ENCODE results near the gene P3H2. TPM values are rescaled to one million over a fixed set of nuclear protein-coding genes. Genes with fewer than 3 reads are reported as not detected.

Gene P3H2
- total and polyA plus RNA-seq, 2 of the 4 experiments (the other 2 are of a cell fraction), result 54.7 to 64.3 TPM

DNA sequence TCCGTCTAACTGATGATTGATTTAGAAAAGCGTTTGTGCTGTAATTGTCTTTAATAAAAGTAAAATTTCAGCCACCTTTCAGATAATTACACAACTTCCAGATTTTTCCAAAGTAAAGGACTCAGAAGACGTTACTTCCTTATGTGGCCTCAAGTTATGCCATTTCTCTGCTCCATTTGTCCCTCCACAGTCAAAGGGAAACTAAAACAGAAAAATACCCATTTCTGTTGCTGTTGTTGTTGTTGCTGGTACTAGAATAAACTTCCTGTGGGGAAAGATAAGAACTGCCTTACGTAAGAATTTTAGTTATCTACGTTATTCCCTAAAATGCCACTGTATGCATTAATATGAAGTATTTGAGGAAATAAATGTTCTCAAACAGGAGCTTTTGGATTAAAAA lies 153.9 kb downstream of the P3H2 start:
- peaks cover 1% of the 10 kb centered on the region; the same call in 1 of the 2 replicates for H3K9me1 ChIP-seq (ENCODE audit: insufficient read depth, low read length)
- no peak overlapping the region for H4K91ac ChIP-seq (ENCODE audit: insufficient read depth, low read depth, low read length)
- DNase-seq (no peak), ATAC-seq (ENCODE audit: low read depth) (no peak)
- CTCF ChIA-PET, result interaction anchor here (0.7 to 1.5 kb wide), 3 partner anchors 14 to 46 kb away, joined by 3 to 5 read pairs (median 3); no protein-coding TSS in a partner anchor
- H2BK5ac ChIP-seq (ENCODE audit: low read depth, low read length, poor library complexity, severe bottlenecking), result no peak overlapping the region
- no peak for TF ChIP-seq BHLHE40 (IDR thresholded peaks at IDR 0.05; ENCODE audit: low read depth, low read length)
- TF ChIP-seq POLR2A (IDR thresholded peaks at IDR 0.05; ENCODE audit: low read depth, low read length), result no peak
- no peak for TF ChIP-seq CEBPB (IDR thresholded peaks at IDR 0.05; ENCODE audit: low read depth, low read length)
- no peak for TF ChIP-seq MAZ (IDR thresholded peaks at IDR 0.05; ENCODE audit: borderline replicate concordance, low read depth, low read length)
- TF ChIP-seq, protein P1, sequence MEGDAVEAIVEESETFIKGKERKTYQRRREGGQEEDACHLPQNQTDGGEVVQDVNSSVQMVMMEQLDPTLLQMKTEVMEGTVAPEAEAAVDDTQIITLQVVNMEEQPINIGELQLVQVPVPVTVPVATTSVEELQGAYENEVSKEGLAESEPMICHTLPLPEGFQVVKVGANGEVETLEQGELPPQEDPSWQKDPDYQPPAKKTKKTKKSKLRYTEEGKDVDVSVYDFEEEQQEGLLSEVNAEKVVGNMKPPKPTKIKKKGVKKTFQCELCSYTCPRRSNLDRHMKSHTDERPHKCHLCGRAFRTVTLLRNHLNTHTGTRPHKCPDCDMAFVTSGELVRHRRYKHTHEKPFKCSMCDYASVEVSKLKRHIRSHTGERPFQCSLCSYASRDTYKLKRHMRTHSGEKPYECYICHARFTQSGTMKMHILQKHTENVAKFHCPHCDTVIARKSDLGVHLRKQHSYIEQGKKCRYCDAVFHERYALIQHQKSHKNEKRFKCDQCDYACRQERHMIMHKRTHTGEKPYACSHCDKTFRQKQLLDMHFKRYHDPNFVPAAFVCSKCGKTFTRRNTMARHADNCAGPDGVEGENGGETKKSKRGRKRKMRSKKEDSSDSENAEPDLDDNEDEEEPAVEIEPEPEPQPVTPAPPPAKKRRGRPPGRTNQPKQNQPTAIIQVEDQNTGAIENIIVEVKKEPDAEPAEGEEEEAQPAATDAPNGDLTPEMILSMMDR (conservative IDR thresholded peaks at IDR 0.05; ENCODE audit: low read depth, low read length), result no peak
- TF ChIP-seq MXI1 (IDR thresholded peaks at IDR 0.05; ENCODE audit: borderline replicate concordance, low read depth, low read length), result no peak
- no peak for TF ChIP-seq NFE2L2 (IDR thresholded peaks at IDR 0.05; ENCODE audit: low read depth, low read length)
- no peak for TF ChIP-seq FOS (IDR thresholded peaks at IDR 0.05; ENCODE audit: low read depth, low read length)
- TF ChIP-seq RAD21 (IDR thresholded peaks at IDR 0.05; ENCODE audit: low read length), result no peak
- TF ChIP-seq RCOR1 (IDR thresholded peaks at IDR 0.05; ENCODE audit: insufficient replicate concordance, low read length), result no peak
- no peak for TF ChIP-seq MAFK (IDR thresholded peaks at IDR 0.05; ENCODE audit: low read depth, low read length)
- TF ChIP-seq, protein P2, sequence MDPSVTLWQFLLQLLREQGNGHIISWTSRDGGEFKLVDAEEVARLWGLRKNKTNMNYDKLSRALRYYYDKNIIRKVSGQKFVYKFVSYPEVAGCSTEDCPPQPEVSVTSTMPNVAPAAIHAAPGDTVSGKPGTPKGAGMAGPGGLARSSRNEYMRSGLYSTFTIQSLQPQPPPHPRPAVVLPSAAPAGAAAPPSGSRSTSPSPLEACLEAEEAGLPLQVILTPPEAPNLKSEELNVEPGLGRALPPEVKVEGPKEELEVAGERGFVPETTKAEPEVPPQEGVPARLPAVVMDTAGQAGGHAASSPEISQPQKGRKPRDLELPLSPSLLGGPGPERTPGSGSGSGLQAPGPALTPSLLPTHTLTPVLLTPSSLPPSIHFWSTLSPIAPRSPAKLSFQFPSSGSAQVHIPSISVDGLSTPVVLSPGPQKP (IDR thresholded peaks at IDR 0.05; ENCODE audit: borderline replicate concordance, low read depth, low read length), result no peak
- no peak for TF ChIP-seq SMC3 (IDR thresholded peaks at IDR 0.05; ENCODE audit: low read depth, low read length)
- no peak for TF ChIP-seq CHD1 (IDR thresholded peaks at IDR 0.05; ENCODE audit: low read depth, low read length)
- no peak for TF ChIP-seq RFX5 (IDR thresholded peaks at IDR 0.05; ENCODE audit: low read depth, low read length)
- TF ChIP-seq, protein P3, sequence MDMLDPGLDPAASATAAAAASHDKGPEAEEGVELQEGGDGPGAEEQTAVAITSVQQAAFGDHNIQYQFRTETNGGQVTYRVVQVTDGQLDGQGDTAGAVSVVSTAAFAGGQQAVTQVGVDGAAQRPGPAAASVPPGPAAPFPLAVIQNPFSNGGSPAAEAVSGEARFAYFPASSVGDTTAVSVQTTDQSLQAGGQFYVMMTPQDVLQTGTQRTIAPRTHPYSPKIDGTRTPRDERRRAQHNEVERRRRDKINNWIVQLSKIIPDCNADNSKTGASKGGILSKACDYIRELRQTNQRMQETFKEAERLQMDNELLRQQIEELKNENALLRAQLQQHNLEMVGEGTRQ (IDR thresholded peaks at IDR 0.05; ENCODE audit: low read depth, low read length), result no peak
- no peaks in the 10 kb centered on the region for H4K20me1 ChIP-seq (ENCODE audit: insufficient read depth, low read length)
- H3K14ac ChIP-seq (replicated peaks; ENCODE audit: low read depth, low read length), result no peak overlapping the region
- dilution Hi-C loops (cut with HindIII; ENCODE audit: low sequenced_read_pairs, unreplicated experiment) (no loop called here), in situ Hi-C loops (cut with MboI; ENCODE audit: low sequenced_read_pairs) (loop anchor here (10.0 kb wide), 2 partner anchors 468 to 728 kb away; no protein-coding TSS in a partner anchor), intact Hi-C loops (cut with micrococcal nuclease) (loop anchor here (1.0 kb wide), 2 partner anchors 153 to 235 kb away; partner anchors contain the start of gene P3H2)
- no CpG with 5 or more reads among the region's 5 CpGs for WGBS, 2 experiments (ENCODE audit: extremely low coverage in 2 of 2, insufficient read length in 1 of 2)
- no peak overlapping the region for H3K9ac ChIP-seq (ENCODE audit: low read depth, low read length)
- no peak overlapping the region for H3K18ac ChIP-seq (ENCODE audit: low read depth, low read length)
- peaks cover 3 to 8% of the 10 kb centered on the region in 2 experiments; a peak in 1 of 4 replicates for H3K79me1 ChIP-seq (ENCODE audit: low read depth in 1 of 2, low read length in 2 of 2)
- no peak overlapping the region for H2AK9ac ChIP-seq (replicated peaks; ENCODE audit: low read depth, low read length, poor library complexity)
- no peak overlapping the region for H3K23ac ChIP-seq (ENCODE audit: low read depth, low read length)
- H2BK120ac ChIP-seq (ENCODE audit: low read depth, low read length), result no peak overlapping the region
- H3K27me3 ChIP-seq (ENCODE audit: control insufficient read depth, insufficient read depth, low read length), result no peaks in the 10 kb centered on the region
- no peak overlapping the region for H4K8ac ChIP-seq (ENCODE audit: low read depth in 2 of 2, low read length in 2 of 2)
- BruUV-seq (replicated peaks), result no TSS peak
- no peak overlapping the region; the same call in 1 of the 2 replicates for H4K5ac ChIP-seq (ENCODE audit: low read depth, low read length)
- POLR2A ChIA-PET (ENCODE audit: unreplicated experiment), result interaction anchor here (0.6 kb wide), 1 partner anchor 7 kb away, joined by 3 read pairs; no protein-coding TSS in a partner anchor
- H3K4ac ChIP-seq (ENCODE audit: low read depth, low read length), result no peak overlapping the region
- H3K36me3 ChIP-seq (ENCODE audit: control insufficient read depth, insufficient read depth, low read length), result peaks cover 10% of the 10 kb centered on the region
- no peak overlapping the region for H2AK5ac ChIP-seq (ENCODE audit: low read depth, low read length)
- H2BK15ac ChIP-seq (ENCODE audit: low read depth, low read length), result no peak overlapping the region
- no peak overlapping the region for H3K4me2 ChIP-seq (ENCODE audit: low read depth, low read length)
- H3K9me3 ChIP-seq (ENCODE audit: control insufficient read depth, insufficient read depth, low read length), result no peaks in the 10 kb centered on the region
- no peak overlapping the region for H3K56ac ChIP-seq (ENCODE audit: extremely low read depth, insufficient read depth, low read length)
- H2BK20ac ChIP-seq (ENCODE audit: low read depth, low read length), result no peak overlapping the region
- no peak overlapping the region for H3K4me3 ChIP-seq (ENCODE audit: insufficient read depth, low read depth, low read length)
- H3K4me1 ChIP-seq (ENCODE audit: control insufficient read depth, insufficient read depth, low read length), result no peaks in the 10 kb centered on the region
- no peak overlapping the region for H2AFZ ChIP-seq (replicated peaks; ENCODE audit: low read length, poor library complexity)
- H3K27ac ChIP-seq (ENCODE audit: insufficient read depth, low read length), result no peak overlapping the region

Measured in IMR-90 (cell line).